Adrenal gland (tissue), 5 donors: Measurements from ENCODE around the gene XDH.

Source experiments
- POLR2A ChIP-seq, 2 donors: fragments of 450-650 bp; IDR thresholded peaks; one replicate each; pipeline ENCODE4 v1.6.1; 2017; ENCODE audit warnings: antibody characterized with exemption in 2 of 2, mild to moderate bottlenecking in 2 of 2, moderate library complexity in 1 of 2
- TF ChIP-seq, protein P1 (sequence below), 6 experiments: fragments of 450-650 bp in 4 of 6; fragments of 200-600 bp in 2 of 6; sonication (generic) in 1 of 6; IDR thresholded peaks; 1 replicate in 5 of 6; 2 replicates in 1 of 6; pipeline versions ENCODE4 v1.5.1 to v1.8.0; 2016 to 2021; ENCODE audit warnings: antibody characterized with exemption in 6 of 6, mild to moderate bottlenecking in 2 of 6, moderate library complexity in 1 of 6
- donor health status: DM: no; HTN: no; CAD: no.

DNA sequence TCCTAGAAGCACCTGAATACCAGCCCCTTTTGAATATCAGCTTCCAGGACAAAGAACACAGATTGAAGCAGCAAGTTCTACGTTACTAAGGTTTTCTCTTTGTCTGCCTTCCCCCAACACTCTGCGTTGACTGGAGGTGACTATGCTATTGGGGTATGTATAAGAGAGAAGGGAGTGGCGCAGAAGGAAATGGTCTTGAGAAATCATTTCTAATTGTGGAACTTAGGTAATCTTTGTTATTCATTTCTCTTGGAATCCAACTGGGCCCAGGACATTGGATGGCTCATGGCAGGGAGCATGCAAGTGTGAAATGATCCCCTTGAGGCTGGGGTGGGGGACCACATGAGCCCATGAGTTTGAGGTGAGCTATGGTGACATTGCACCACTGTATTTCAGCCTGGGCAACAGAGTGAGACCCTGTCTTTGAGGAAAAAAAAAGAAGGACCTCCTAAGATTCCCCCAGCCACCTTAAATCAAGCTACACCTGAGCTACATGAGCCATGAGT is 29.7 kb downstream of the XDH start:
- TF ChIP-seq, protein P1, sequence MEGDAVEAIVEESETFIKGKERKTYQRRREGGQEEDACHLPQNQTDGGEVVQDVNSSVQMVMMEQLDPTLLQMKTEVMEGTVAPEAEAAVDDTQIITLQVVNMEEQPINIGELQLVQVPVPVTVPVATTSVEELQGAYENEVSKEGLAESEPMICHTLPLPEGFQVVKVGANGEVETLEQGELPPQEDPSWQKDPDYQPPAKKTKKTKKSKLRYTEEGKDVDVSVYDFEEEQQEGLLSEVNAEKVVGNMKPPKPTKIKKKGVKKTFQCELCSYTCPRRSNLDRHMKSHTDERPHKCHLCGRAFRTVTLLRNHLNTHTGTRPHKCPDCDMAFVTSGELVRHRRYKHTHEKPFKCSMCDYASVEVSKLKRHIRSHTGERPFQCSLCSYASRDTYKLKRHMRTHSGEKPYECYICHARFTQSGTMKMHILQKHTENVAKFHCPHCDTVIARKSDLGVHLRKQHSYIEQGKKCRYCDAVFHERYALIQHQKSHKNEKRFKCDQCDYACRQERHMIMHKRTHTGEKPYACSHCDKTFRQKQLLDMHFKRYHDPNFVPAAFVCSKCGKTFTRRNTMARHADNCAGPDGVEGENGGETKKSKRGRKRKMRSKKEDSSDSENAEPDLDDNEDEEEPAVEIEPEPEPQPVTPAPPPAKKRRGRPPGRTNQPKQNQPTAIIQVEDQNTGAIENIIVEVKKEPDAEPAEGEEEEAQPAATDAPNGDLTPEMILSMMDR (IDR thresholded peaks at IDR 0.05): no peak
- no peak for TF ChIP-seq POLR2A (IDR thresholded peaks at IDR 0.05)
